ENCODE results near the gene RNF130.

- no peak for TF ChIP-seq GATA2 (IDR thresholded peaks at IDR 0.05; ENCODE audit: low read depth, low read length)
- TF ChIP-seq GATA3 (IDR thresholded peaks at IDR 0.05; ENCODE audit: low read depth, low read length) = no peak
Measured at GRCh38 chr5:180074462-180074861, 2.9 kb upstream of the RNF130 start.

Measured in SH-SY5Y (cell line).